WTC11 (cell line): ENCODE data around the gene FUT6. TPM values are rescaled to one million over a fixed set of nuclear protein-coding genes. Genes with fewer than 3 reads are reported as not detected.

Experiments used
- AFF4 ChIP-seq: sonication (generic); formaldehyde crosslinking; IDR thresholded peaks from 2 replicates; pipeline ENCODE4 v1.8.1; 2023; ENCODE audit warnings: mild to moderate bottlenecking, missing genetic modification reagents, borderline replicate concordance
- CTCF ChIP-seq: fragments of 200-600 bp; IDR thresholded peaks from 2 replicates; pipeline ENCODE4 v1.8.0; 2022; ENCODE audit warnings: antibody characterized with exemption
- FOXJ3 ChIP-seq: sonication (generic); formaldehyde crosslinking; IDR thresholded peaks from 2 replicates; pipeline ENCODE4 v1.9.0; 2021; ENCODE audit warnings: missing genetic modification reagents, mild to moderate bottlenecking, borderline replicate concordance
- MAX ChIP-seq: sonication (generic); formaldehyde crosslinking; IDR thresholded peaks from 2 replicates; pipeline ENCODE4 v1.8.0; 2022; ENCODE audit warnings: mild to moderate bottlenecking, missing genetic modification reagents
- OVOL2 ChIP-seq: fragments of 250-450 bp; sonication (Bioruptor Pico); IDR thresholded peaks from 2 replicates; pipeline ENCODE4 v1.9.0; 2021; ENCODE audit warnings: mild to moderate bottlenecking, borderline replicate concordance
- ZNF219 ChIP-seq: sonication (generic); formaldehyde crosslinking; IDR thresholded peaks from 2 replicates; pipeline ENCODE4 v1.8.0; 2023; ENCODE audit warnings: missing genetic modification reagents, mild to moderate bottlenecking, borderline replicate concordance
- ZNF423 ChIP-seq: fragments of 250-450 bp; sonication (Bioruptor Pico); IDR thresholded peaks from 2 replicates; pipeline ENCODE4 v2.1.2; 2022; ENCODE audit warnings: mild to moderate bottlenecking, moderate library complexity
- total RNA-seq: library from RNA; stranded (reverse); gene quantifications from 3 replicates; pipeline ENCODE4 v1.2.3, GENCODE V29; 2021
- TF ChIP-seq, protein P1 (sequence below): sonication (generic); formaldehyde crosslinking; IDR thresholded peaks from 2 replicates; pipeline ENCODE4 v1.8.0; 2022; ENCODE audit warnings: mild to moderate bottlenecking, missing genetic modification reagents
- TF ChIP-seq, protein P2 (sequence below): fragments of 250-450 bp; sonication (Bioruptor Pico); IDR thresholded peaks from 2 replicates; pipeline ENCODE4 v1.9.0; 2021; ENCODE audit warnings: mild to moderate bottlenecking, borderline replicate concordance
- TF ChIP-seq, protein P3 (sequence below): sonication (generic); formaldehyde crosslinking; IDR thresholded peaks from 2 replicates; pipeline ENCODE4 v1.8.1; 2022; ENCODE audit warnings: missing genetic modification reagents, borderline replicate concordance
- TF ChIP-seq, protein P4 (sequence below): sonication (generic); formaldehyde crosslinking; IDR thresholded peaks from 2 replicates; pipeline ENCODE4 v1.8.1; 2022; ENCODE audit warnings: low read depth, missing genetic modification reagents, borderline replicate concordance

Gene FUT6
- total RNA-seq, 1 experiment from 2014 or later = not detected

DNA sequence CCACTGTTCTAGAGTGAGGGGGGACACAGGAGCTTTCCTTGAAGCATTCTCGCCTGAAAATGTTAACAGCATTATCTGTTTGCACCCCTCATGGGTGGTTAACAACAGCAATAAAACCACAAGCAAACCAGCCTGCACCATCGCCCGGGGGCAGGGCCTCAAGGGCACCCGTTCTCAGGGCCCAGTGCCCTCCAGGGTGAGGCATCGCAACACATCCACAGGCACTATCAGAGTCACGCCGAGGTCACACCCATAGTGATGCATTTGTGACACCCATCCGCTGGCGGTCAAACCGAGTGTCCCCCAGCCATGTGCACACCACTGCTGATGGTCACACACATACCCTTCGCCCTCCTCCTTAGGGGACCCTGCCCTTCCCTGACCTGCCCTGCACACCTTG, 26.3 kb upstream of the FUT6 start (continued):
- TF ChIP-seq MAX (CRISPR knock-in tag) = no peak
- TF ChIP-seq ZNF219 (CRISPR knock-in tag) = no peak
- no peak for TF ChIP-seq ZNF423 (CRISPR knock-in tag)
- TF ChIP-seq CTCF = no peak
- TF ChIP-seq OVOL2 = no peak
- no peak for TF ChIP-seq AFF4 (CRISPR knock-in tag)
- TF ChIP-seq, protein P1, sequence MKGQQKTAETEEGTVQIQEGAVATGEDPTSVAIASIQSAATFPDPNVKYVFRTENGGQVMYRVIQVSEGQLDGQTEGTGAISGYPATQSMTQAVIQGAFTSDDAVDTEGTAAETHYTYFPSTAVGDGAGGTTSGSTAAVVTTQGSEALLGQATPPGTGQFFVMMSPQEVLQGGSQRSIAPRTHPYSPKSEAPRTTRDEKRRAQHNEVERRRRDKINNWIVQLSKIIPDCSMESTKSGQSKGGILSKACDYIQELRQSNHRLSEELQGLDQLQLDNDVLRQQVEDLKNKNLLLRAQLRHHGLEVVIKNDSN (CRISPR knock-in tag) = no peak
- TF ChIP-seq, protein P2, sequence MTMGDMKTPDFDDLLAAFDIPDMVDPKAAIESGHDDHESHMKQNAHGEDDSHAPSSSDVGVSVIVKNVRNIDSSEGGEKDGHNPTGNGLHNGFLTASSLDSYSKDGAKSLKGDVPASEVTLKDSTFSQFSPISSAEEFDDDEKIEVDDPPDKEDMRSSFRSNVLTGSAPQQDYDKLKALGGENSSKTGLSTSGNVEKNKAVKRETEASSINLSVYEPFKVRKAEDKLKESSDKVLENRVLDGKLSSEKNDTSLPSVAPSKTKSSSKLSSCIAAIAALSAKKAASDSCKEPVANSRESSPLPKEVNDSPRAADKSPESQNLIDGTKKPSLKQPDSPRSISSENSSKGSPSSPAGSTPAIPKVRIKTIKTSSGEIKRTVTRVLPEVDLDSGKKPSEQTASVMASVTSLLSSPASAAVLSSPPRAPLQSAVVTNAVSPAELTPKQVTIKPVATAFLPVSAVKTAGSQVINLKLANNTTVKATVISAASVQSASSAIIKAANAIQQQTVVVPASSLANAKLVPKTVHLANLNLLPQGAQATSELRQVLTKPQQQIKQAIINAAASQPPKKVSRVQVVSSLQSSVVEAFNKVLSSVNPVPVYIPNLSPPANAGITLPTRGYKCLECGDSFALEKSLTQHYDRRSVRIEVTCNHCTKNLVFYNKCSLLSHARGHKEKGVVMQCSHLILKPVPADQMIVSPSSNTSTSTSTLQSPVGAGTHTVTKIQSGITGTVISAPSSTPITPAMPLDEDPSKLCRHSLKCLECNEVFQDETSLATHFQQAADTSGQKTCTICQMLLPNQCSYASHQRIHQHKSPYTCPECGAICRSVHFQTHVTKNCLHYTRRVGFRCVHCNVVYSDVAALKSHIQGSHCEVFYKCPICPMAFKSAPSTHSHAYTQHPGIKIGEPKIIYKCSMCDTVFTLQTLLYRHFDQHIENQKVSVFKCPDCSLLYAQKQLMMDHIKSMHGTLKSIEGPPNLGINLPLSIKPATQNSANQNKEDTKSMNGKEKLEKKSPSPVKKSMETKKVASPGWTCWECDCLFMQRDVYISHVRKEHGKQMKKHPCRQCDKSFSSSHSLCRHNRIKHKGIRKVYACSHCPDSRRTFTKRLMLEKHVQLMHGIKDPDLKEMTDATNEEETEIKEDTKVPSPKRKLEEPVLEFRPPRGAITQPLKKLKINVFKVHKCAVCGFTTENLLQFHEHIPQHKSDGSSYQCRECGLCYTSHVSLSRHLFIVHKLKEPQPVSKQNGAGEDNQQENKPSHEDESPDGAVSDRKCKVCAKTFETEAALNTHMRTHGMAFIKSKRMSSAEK (CRISPR knock-in tag) = no peak
- TF ChIP-seq, protein P3, sequence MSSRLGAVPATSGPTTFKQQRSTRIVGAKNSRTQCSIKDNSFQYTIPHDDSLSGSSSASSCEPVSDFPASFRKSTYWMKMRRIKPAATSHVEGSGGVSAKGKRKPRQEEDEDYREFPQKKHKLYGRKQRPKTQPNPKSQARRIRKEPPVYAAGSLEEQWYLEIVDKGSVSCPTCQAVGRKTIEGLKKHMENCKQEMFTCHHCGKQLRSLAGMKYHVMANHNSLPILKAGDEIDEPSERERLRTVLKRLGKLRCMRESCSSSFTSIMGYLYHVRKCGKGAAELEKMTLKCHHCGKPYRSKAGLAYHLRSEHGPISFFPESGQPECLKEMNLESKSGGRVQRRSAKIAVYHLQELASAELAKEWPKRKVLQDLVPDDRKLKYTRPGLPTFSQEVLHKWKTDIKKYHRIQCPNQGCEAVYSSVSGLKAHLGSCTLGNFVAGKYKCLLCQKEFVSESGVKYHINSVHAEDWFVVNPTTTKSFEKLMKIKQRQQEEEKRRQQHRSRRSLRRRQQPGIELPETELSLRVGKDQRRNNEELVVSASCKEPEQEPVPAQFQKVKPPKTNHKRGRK (CRISPR knock-in tag) = no peak
- no peak for TF ChIP-seq FOXJ3 (CRISPR knock-in tag)
- TF ChIP-seq, protein P4, sequence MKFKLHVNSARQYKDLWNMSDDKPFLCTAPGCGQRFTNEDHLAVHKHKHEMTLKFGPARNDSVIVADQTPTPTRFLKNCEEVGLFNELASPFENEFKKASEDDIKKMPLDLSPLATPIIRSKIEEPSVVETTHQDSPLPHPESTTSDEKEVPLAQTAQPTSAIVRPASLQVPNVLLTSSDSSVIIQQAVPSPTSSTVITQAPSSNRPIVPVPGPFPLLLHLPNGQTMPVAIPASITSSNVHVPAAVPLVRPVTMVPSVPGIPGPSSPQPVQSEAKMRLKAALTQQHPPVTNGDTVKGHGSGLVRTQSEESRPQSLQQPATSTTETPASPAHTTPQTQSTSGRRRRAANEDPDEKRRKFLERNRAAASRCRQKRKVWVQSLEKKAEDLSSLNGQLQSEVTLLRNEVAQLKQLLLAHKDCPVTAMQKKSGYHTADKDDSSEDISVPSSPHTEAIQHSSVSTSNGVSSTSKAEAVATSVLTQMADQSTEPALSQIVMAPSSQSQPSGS (CRISPR knock-in tag) = no peak
